ENCODE data around the gene ANKRD33B. TPM values are rescaled to one million over a fixed set of nuclear protein-coding genes. Genes with fewer than 3 reads are reported as not detected.

Gene ANKRD33B
- total RNA-seq, 1 donor from 2014 or later, result 4.1 TPM

GRCh38 chr5:10690460-10691440 lies 126.9 kb downstream of the ANKRD33B start:
- ATAC-seq, result no peak
- no peak for DNase-seq (ENCODE audit: missing footprints)
- intact Hi-C loops (cut with DNase I), result loop anchor here (10.0 kb wide), 1 partner anchor 794 kb away; no protein-coding TSS in a partner anchor

DNA sequence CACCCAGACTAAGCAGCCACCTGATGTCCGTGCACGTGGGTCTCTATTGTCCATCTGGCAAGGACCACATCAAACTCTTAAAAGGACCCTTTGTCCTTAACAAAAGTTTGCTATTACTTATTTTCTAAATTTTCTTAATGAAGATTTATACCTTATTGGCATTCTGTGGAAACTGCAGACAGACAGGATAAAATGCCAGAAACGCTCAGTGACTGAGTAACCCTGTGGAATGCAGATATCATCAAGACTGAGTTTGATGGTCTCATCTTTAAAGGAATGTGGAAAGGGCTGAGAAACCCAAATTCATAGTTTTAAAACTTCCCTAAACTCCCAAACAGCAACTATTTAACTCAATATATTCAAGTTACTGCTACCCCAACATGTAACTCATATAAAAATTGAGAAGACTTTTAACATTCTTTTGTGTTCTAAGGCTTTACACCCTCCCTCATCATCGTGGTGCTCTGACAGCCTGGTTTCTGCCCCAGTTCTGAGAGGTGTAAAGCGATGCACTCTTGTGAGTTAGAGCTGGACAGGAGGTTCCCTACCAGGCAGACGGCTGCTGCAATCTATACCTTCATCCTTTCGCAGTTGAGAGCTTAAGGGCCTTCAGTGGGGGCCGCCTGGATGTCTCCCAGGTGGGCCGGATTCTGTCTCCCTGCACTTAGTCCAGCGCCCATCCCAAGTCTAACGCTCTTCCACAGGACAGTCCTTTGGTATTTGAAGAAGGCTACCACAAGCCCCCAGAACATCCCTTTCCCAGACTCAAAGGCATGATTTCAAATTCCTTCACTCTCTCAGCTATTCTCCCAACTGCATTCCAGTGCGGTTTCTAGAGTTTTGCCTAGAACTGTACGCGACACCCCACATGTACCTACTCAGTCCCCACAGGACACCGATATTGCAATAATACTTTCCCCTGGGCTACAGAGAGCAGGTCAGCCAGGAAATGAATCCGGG lies 128.2 kb downstream of the ANKRD33B start:
- intact Hi-C loops (cut with DNase I), result loop anchor here (10.0 kb wide), 1 partner anchor 793 kb away; no protein-coding TSS in a partner anchor
- DNase-seq (ENCODE audit: missing footprints), result no peak
- ATAC-seq, result no peak

DNA sequence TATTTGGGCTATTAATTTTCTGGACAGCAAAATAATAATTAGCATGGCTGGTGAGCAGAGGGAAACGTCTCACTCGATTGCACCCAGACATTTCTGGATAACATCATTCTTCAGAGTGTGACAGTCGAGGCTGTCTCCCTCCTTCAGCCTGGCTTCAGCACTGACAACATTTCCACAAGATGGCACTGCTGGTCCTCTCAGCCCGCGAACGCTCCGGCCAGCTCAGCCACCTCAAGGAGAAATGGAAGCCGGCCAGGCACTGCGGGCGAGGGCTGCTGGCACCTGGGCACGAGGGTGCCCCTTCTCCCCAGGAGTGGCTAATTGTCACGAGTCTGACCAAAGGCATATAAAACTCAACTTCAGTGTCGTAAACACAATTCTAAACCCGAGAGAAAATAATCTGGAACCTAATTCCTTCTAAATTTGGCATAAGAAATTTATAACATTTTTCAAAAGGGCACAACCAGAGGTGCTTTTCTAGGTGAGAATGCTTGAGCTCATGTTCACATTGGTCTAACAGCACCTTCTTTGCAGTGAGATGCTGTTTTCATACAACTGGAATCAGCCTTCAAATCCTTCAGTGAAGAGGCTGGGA lies 131.3 kb downstream of the ANKRD33B start:
- intact Hi-C loops (cut with DNase I), result loop anchor here (2.0 to 10.0 kb wide), 6 partner anchors 108 to 790 kb away; no protein-coding TSS in a partner anchor
- ATAC-seq (peak; percentile 85), DNase-seq (ENCODE audit: missing footprints) (peak; percentile 86)

DNA sequence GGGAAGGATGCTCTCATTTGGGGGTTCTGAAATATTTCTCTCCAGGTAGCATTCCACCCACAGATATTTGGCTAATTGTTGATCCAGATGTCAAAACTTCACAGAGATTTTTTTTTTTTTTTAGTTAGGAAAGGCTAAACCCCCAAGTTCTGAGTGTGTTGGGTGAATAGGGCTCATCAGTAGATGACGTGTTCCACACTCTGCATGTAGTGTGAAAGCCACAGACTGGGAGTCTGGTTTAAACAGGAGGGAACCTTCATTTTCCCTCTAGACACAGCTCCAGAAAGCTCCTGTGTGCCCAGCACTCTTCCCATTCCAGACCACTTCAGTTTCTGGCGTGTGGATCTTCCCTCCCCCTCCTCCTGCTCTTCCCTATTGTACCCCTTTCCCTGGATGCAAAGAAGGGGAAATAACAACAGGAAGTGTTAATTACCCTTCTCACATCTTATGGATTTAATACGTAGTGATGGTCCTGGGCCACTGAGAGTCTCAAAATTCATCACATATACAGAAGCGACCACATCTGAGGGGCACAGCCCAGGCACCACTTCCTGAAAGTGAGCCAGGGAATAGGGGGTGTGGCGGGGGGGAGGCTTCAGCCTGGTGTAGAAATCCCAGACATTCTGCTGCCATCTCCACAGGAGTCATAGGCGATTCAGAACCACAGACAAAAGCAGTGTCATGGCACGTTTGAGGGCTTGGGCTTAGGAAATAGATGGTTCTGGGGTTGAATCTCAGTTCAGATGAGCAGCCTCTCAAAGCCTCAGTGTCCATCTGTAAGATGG lies 132.1 kb downstream of the ANKRD33B start:
- no peak for DNase-seq (ENCODE audit: missing footprints)
- ATAC-seq, result no peak
- intact Hi-C loops (cut with DNase I), result loop anchor here (2.0 to 10.0 kb wide), 6 partner anchors 107 to 789 kb away; no protein-coding TSS in a partner anchor

GRCh38 chr5:10699281-10699874 lies 135.5 kb downstream of the ANKRD33B start:
- intact Hi-C loops (cut with DNase I), result loop anchor here (5.0 to 10.0 kb wide), 3 partner anchors 158 to 785 kb away; no protein-coding TSS in a partner anchor
- DNase-seq (ENCODE audit: missing footprints) (no peak), ATAC-seq (no peak)

GRCh38 chr5:10699987-10700386 lies 136.1 kb downstream of the ANKRD33B start:
- DNase-seq (ENCODE audit: missing footprints), result no peak
- intact Hi-C loops (cut with DNase I), result loop anchor here (5.0 to 10.0 kb wide), 6 partner anchors 42 to 1322 kb away; partner anchors contain the start of gene DAP

GRCh38 chr5:10700516-10700915 lies 136.6 kb downstream of the ANKRD33B start:
- intact Hi-C loops (cut with DNase I), result loop anchor here (5.0 kb wide), 3 partner anchors 42 to 1322 kb away; partner anchors contain the start of gene DAP
- DNase-seq (ENCODE audit: missing footprints), result no peak
- no peak for ATAC-seq

More at GRCh38 chr5:10699987-10700386, 136.1 kb downstream of the ANKRD33B start:
- ATAC-seq, result no peak

- intact Hi-C loops (cut with DNase I), result loop anchor here (5.0 kb wide), 3 partner anchors 41 to 1321 kb away; partner anchors contain the start of gene DAP
- no peak for DNase-seq (ENCODE audit: missing footprints)
- ATAC-seq, result peak; percentile 53
Observed at GRCh38 chr5:10701567-10702039, 137.7 kb downstream of the ANKRD33B start.

- ATAC-seq (peak; percentile 15), DNase-seq (ENCODE audit: missing footprints) (no peak)
- intact Hi-C loops (cut with DNase I), result loop anchor here (5.0 kb wide), 3 partner anchors 40 to 1320 kb away; partner anchors contain the start of gene DAP
Observed at GRCh38 chr5:10702040-10702629, 138.3 kb downstream of the ANKRD33B start.

- peak; percentile 30 for ATAC-seq
- DNase-seq (ENCODE audit: missing footprints), result no peak
- intact Hi-C loops (cut with DNase I), result loop anchor here (5.0 kb wide), 3 partner anchors 39 to 1319 kb away; partner anchors contain the start of gene DAP
Observed at GRCh38 chr5:10702911-10703491, 139.1 kb downstream of the ANKRD33B start.

- ATAC-seq (peak; percentile 15), DNase-seq (ENCODE audit: missing footprints) (no peak)
- intact Hi-C loops (cut with DNase I), result loop anchor here (5.0 kb wide), 3 partner anchors 39 to 1319 kb away; partner anchors contain the start of gene DAP
Observed at GRCh38 chr5:10703676-10704075, 139.8 kb downstream of the ANKRD33B start.

GRCh38 chr5:10704949-10705621 lies 141.2 kb downstream of the ANKRD33B start:
- intact Hi-C loops (cut with DNase I), result loop anchor here (5.0 kb wide), 3 partner anchors 37 to 1317 kb away; partner anchors contain the start of gene DAP
- DNase-seq (ENCODE audit: missing footprints), result no peak
- ATAC-seq, result no peak

GRCh38 chr5:10705747-10706146 lies 141.9 kb downstream of the ANKRD33B start:
- DNase-seq (ENCODE audit: missing footprints), result no peak
- ATAC-seq, result no peak
- intact Hi-C loops (cut with DNase I), result no loop called here

GRCh38 chr5:10706326-10706725 lies 142.5 kb downstream of the ANKRD33B start:
- intact Hi-C loops (cut with DNase I), result no loop called here
- DNase-seq (ENCODE audit: missing footprints) (no peak), ATAC-seq (no peak)
